HG02571 (cell line): ENCODE measurements around the gene C14orf180.

Source experiments
- ATAC-seq: cut with Tn5 transposase; IDR thresholded peaks from one replicate; pipeline ENCODE4 v1.9.1; 2021; ENCODE audit warnings: mild to moderate bottlenecking, moderate library complexity; ENCODE audit not compliant: unreplicated experiment

The C14orf180 gene

GRCh38 chr14:104592292-104592672 lies 12.7 kb downstream of the C14orf180 start:
- no peak for ATAC-seq

- ATAC-seq, result no peak
Observed at GRCh38 chr14:104592785-104593184, 13.2 kb downstream of the C14orf180 start.

GRCh38 chr14:104593241-104593701 lies 13.7 kb downstream of the C14orf180 start:
- ATAC-seq, result no peak

- no peak for ATAC-seq
Observed at GRCh38 chr14:104593710-104594136, 14.2 kb downstream of the C14orf180 start.

GRCh38 chr14:104594310-104595046 lies 14.9 kb downstream of the C14orf180 start:
- no peak for ATAC-seq

GRCh38 chr14:104595116-104595675 lies 15.6 kb downstream of the C14orf180 start:
- ATAC-seq, result no peak

- no peak for ATAC-seq
Observed at GRCh38 chr14:104595911-104596450, 16.4 kb downstream of the C14orf180 start.

- no peak for ATAC-seq
Observed at GRCh38 chr14:104596451-104596918, 16.9 kb downstream of the C14orf180 start.

- ATAC-seq, result no peak
Observed at GRCh38 chr14:104596927-104597351, 17.4 kb downstream of the C14orf180 start.

- ATAC-seq, result no peak
Observed at GRCh38 chr14:104597576-104597975, 18.0 kb downstream of the C14orf180 start.

- ATAC-seq, result no peak
Observed at GRCh38 chr14:104598039-104598909, 18.7 kb downstream of the C14orf180 start.

GRCh38 chr14:104598910-104599273 lies 19.3 kb downstream of the C14orf180 start:
- ATAC-seq, result no peak

- ATAC-seq, result no peak
Observed at GRCh38 chr14:104599446-104599845, 19.9 kb downstream of the C14orf180 start.

- no peak for ATAC-seq
Observed at GRCh38 chr14:104600141-104600643, 20.6 kb downstream of the C14orf180 start.

GRCh38 chr14:104600805-104601204 lies 21.2 kb downstream of the C14orf180 start:
- ATAC-seq, result no peak

- ATAC-seq, result no peak
Observed at GRCh38 chr14:104601786-104602185, 22.2 kb downstream of the C14orf180 start.

GRCh38 chr14:104602315-104602932 lies 22.9 kb downstream of the C14orf180 start:
- no peak for ATAC-seq

- no peak for ATAC-seq
Observed at GRCh38 chr14:104602933-104603325, 23.4 kb downstream of the C14orf180 start.

GRCh38 chr14:104603711-104604401 lies 24.3 kb downstream of the C14orf180 start:
- ATAC-seq, result no peak
